SU-DHL-6 (cell line): Measurements from ENCODE around the gene PRKCA.

ENCODE experiments used
- H2AFZ ChIP-seq: fragments of 200-600 bp; sonication (generic); 2 replicates; pipeline ENCODE4 v1.6.1; 2014; ENCODE audit warnings: low read depth, mild to moderate bottlenecking, moderate library complexity, mixed read lengths, antibody characterized with exemption, low read length; ENCODE audit not compliant: severe bottlenecking
- H3F3A ChIP-seq: fragments of 200-600 bp; shearing (Covaris generic); 2 replicates; pipeline ENCODE4 v1.6.0; 2016; ENCODE audit warnings: antibody characterized with exemption, mild to moderate bottlenecking; ENCODE audit not compliant: insufficient read depth
- H3K27ac ChIP-seq: fragments of 200-600 bp; sonication (generic); 2 replicates; pipeline ENCODE4 v1.5.1; 2016; ENCODE audit warnings: low read depth, mild to moderate bottlenecking, low read length, moderate library complexity, mixed read lengths
- H3K27me3 ChIP-seq: fragments of 200-600 bp; sonication (generic), shearing (Covaris generic); 2 replicates; pipeline ENCODE4 v1.6.0; 2014; ENCODE audit warnings: mild to moderate bottlenecking, low read length
- H3K36me3 ChIP-seq: fragments of 200-600 bp; sonication (generic); 2 replicates; pipeline ENCODE4 v1.6.1; 2014; ENCODE audit warnings: mild to moderate bottlenecking, low read length, mixed read lengths
- H3K4me2 ChIP-seq: fragments of 300-600, 200-600 bp; shearing (Covaris generic), sonication (generic); 2 replicates; pipeline ENCODE4 v1.6.0; 2014; ENCODE audit warnings: low read length, low read depth, mild to moderate bottlenecking; ENCODE audit not compliant: poor library complexity, severe bottlenecking
- H3K4me3 ChIP-seq: fragments of 200-600 bp; sonication (generic); 2 replicates; pipeline ENCODE4 v1.5.1; 2014; ENCODE audit warnings: antibody characterized with exemption, low read length, mild to moderate bottlenecking, mixed read lengths; ENCODE audit not compliant: insufficient read depth, poor library complexity, severe bottlenecking
- H3K79me2 ChIP-seq: fragments of 200-600 bp; sonication (generic); 2 replicates; pipeline ENCODE4 v1.6.1; 2014; ENCODE audit warnings: mild to moderate bottlenecking, low read length, moderate library complexity; ENCODE audit not compliant: insufficient read depth
- H3K9ac ChIP-seq: fragments of 200-600 bp; sonication (generic); 2 replicates; pipeline ENCODE4 v1.7.0; 2014; ENCODE audit warnings: mild to moderate bottlenecking, low read length
- H3K9me2 ChIP-seq: fragments of 200-600 bp; sonication (generic); replicated peaks from 2 replicates; pipeline ENCODE4 v1.6.1; 2014; ENCODE audit warnings: low read length; ENCODE audit not compliant: insufficient read depth
- H3K9me3 ChIP-seq: fragments of 200-600 bp; sonication (generic); 2 replicates; pipeline ENCODE4 v1.6.1; 2014; ENCODE audit warnings: low read length, mixed read lengths; ENCODE audit not compliant: insufficient read depth
- H4K20me1 ChIP-seq: fragments of 200-600 bp; sonication (generic); 2 replicates; pipeline ENCODE4 v1.6.1; 2014; ENCODE audit warnings: low read depth, mild to moderate bottlenecking, antibody characterized with exemption, low read length, moderate library complexity, mixed read lengths
- CTCF ChIP-seq: fragments of 200-600 bp; sonication (generic); IDR thresholded peaks from one replicate; pipeline ENCODE4 v1.5.1; 2017; ENCODE audit warnings: antibody characterized with exemption, mild to moderate bottlenecking, low read length, moderate library complexity; ENCODE audit not compliant: insufficient read depth, poor library complexity, severe bottlenecking
- EZH2phosphoT487 ChIP-seq: fragments of 200-600 bp; sonication (generic), shearing (Covaris generic); conservative IDR thresholded peaks from 2 replicates; pipeline ENCODE4 v1.6.1; 2018; ENCODE audit warnings: mild to moderate bottlenecking, antibody characterized with exemption, low read length, moderate library complexity, mixed read lengths

The PRKCA gene

GRCh38 chr17:66378296-66378695 lies 75.9 kb downstream of the PRKCA start:
- TF ChIP-seq CTCF (no peak), EZH2phosphoT487 (no peak)
- Histone ChIP-seq H3K9ac (no peak overlapping the region), H3K9me3 (no peaks in the 10 kb centered on the region), H3K27me3 (no peaks in the 10 kb centered on the region), H3K4me2 (no peak overlapping the region), H3K4me3 (no peak overlapping the region), H2AFZ (no peak overlapping the region), H3K9me2 (no peaks in the 10 kb centered on the region), H3K79me2 (peaks cover 96% of the 10 kb centered on the region), H3K27ac (no peak overlapping the region), H4K20me1 (peaks cover 14% of the 10 kb centered on the region), H3K36me3 (no peaks in the 10 kb centered on the region), H3F3A (no peaks in the 10 kb centered on the region; the same call in none of the 2 replicates)

GRCh38 chr17:66379544-66379943 lies 77.1 kb downstream of the PRKCA start:
- Histone ChIP-seq H3K79me2 (peaks cover 96% of the 10 kb centered on the region), H3K36me3 (no peaks in the 10 kb centered on the region), H3K4me3 (no peak overlapping the region)

GRCh38 chr17:66379996-66380395 lies 77.6 kb downstream of the PRKCA start:
- Histone ChIP-seq H3K79me2 (peaks cover 96% of the 10 kb centered on the region), H3K36me3 (no peaks in the 10 kb centered on the region)

More at GRCh38 chr17:66379544-66379943, 77.1 kb downstream of the PRKCA start:
- TF ChIP-seq EZH2phosphoT487 (no peak), CTCF (no peak)
- Histone ChIP-seq H4K20me1 (peaks cover 15% of the 10 kb centered on the region), H3K9me3 (no peaks in the 10 kb centered on the region), H3K27ac (no peak overlapping the region), H3K27me3 (no peaks in the 10 kb centered on the region), H3K9me2 (no peaks in the 10 kb centered on the region), H3F3A (no peaks in the 10 kb centered on the region; the same call in none of the 2 replicates), H3K9ac (no peak overlapping the region), H3K4me2 (no peak overlapping the region), H2AFZ (no peak overlapping the region)

More at GRCh38 chr17:66379996-66380395, 77.6 kb downstream of the PRKCA start:
- Histone ChIP-seq H3K9me3 (no peaks in the 10 kb centered on the region), H3K9ac (no peak overlapping the region), H3F3A (no peaks in the 10 kb centered on the region; the same call in none of the 2 replicates), H3K4me2 (no peak overlapping the region), H3K9me2 (no peaks in the 10 kb centered on the region), H4K20me1 (peaks cover 15% of the 10 kb centered on the region), H3K27ac (no peak overlapping the region), H3K4me3 (no peak overlapping the region), H3K27me3 (no peaks in the 10 kb centered on the region), H2AFZ (no peak overlapping the region)
- TF ChIP-seq CTCF (no peak), EZH2phosphoT487 (no peak)
